Activated naive CD8-positive, alpha-beta T cell treated with anti-CD3 and anti-CD28 coated beads, Interleukin-2, amount 50 U/mL, for 16 hours (primary cell): ENCODE measurements around the gene MIGA1.
"Not testable (repeated sequence)": the region's sequence is repeated elsewhere in the genome, so short reads cannot be mapped to it uniquely, and the experiment has no call there.

ENCODE experiments used
- DNase-seq: peaks from one replicate; pipeline ENCODE4 v3.0.0-alpha.2; 2020; ENCODE audit warnings: low read depth, low spot score

MIGA1 gene, protein sequence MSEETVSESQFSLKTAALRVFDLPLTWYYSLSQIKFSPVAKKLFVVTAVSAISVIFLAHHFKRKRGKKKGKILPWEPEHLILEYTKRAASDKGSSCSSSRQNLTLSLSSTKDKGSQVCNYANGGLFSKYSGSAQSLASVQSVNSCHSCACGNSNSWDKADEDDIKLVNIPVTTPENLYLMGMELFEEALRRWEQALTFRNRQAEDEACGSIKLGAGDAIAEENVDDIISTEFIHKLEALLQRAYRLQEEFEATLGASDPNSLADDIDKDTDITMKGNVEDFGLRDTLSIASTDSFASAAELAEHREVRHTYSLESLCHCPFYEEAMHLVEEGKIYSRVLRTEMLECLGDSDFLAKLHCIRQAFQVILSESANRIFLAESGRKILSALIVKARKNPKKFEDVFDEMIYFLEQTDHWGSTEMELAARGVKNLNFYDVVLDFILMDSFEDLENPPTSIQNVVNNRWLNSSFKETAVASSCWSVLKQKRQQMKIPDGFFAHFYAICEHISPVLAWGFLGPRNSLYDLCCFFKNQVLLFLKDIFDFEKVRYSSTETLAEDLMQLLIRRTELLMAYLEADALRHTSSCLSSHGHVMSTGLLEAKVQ

DNA sequence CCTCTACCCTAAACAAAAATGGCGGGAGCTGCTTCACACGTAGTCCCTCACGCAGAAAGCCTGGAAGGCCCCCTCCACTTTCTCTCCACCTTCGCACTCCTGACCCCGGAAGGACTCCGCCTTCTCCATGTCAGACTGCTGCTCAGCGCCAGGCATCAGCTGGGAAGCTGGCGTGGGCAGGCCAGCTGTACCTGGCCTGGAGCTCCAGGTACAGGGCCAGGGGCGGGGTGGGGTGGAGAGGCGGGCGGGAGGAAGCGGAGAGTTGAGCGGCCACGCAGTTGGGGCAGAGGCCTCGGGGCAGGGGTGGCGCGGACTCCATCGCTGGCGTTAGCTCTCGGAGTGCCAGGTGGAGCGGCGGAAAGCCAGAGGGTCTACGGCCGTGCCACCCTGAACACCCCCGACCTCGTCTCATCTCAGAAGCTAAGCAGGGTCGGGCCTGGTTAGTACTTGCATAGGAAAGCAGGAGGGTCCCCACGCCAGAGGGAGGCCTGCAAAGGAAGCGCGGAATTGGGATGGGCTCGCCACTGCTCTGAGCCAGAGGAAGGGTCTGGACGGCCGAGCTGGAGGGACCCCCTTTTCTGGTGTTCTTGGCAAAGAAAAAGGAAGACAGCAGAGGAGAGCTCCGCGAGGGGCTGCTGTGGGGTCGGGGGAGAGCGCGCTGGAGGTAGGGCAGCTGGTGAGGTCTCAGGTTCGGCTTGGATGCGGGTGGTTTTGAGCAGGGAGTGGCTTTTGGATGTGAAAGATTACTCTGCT lies at the start of gene MIGA1:
MIGA1 (plus strand) TSS at position 121 of the 753 bp plus-strand sequence. CDS start 3,604 bp downstream, outside the sequence.
- DNase-seq: peak; percentile 59

DNA sequence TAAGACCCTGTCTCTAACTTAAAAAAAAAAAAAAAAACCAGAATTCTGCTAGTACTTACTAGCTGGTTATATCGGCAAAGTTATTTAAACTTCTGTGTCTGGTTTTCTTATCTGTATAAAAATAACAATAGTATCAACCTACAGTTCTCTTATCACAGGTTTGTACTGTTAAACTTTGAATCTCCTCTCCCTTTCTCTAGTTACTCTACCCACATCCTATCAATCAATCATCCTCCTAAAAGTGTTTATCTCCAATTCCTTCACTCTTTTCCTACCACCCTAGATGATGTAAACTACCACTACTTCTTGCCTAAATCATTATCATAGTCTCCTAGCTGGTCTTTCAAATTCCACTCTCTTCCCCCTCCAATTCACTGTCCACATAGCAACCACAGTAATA lies 47.4 kb upstream of the MIGA1 start:
- DNase-seq: no peak

DNA sequence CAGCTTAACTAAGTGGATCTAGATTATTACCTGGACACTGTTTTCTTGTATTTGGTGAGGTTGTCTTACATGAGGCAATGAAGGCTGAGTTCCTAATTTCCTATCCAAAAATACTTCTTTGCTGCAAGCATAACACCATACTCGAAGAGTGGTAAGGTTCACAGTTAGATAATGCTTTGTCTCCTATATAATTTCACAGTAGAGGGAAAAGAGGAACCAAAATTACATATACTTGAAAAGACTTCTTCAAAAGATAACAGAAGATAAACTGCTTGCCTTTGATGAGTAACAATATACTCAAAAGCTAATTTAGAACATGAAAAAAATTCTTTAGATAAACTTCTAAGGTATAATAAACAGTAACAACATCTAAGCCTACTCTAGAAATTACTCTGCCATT lies 40.2 kb upstream of the MIGA1 start:
- no peak for DNase-seq

DNA sequence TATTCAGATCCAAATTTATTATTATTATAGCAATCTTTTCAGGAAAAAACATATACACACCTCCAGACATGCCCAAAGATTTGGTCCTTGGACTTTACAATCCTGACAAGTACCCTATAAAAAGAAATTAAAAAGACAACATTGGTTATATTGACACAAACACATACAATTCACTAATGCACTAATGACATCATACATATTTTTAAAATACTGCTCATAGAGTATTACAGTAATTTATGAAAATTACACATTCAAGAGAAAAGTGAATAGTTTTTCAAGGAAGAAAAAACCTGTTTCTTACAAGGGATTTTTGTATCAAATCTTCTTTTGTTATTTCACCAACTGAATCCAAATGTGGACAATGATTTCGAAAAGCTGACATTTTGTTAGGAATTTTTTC lies 38.1 kb upstream of the MIGA1 start:
- no peak for DNase-seq

DNA sequence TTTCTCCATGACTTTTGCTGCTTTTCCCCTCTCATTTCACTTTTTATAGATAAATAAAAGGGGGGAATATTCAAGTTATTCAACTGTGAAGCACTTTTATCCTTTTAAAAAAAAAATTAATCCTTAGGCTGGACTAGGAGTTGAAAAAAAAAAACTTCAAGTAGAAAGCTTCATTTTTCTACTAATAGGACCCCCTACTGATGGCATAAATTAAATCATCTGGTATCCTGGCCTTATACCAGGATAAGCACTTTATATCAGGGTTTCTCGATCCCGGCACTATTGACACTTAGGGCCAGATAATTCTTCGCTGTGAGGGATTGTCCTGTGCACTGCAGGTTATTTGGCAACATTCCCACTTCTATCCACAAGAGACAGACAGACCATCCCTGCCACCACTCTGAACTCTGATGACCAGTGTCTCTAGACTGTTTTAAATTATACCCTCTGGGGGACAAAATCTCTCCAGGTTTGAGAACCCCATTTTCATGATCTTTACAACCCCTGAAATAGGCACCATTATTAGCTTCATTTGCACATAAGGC lies 37.4 kb upstream of the MIGA1 start:
- no peak for DNase-seq

DNA sequence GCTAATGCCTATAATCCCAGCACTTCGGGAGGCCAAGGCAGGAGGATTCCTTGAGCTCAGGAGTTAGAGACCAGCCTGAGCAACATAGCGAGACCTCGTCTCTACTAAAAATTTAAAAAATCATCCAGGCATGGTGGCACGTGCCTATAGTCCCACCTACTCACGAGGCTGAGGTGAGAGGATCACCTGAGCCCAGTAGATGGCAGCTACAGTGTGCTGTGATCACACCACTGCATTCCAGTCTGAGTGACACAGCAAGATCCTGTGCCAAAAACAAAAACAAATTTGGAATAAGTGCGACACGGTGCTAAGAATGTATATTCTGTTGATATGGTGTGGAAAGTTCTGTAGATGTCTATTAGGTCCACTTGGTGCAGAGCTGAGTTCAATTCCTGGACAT lies 34.9 kb upstream of the MIGA1 start:
- no peak for DNase-seq

DNA sequence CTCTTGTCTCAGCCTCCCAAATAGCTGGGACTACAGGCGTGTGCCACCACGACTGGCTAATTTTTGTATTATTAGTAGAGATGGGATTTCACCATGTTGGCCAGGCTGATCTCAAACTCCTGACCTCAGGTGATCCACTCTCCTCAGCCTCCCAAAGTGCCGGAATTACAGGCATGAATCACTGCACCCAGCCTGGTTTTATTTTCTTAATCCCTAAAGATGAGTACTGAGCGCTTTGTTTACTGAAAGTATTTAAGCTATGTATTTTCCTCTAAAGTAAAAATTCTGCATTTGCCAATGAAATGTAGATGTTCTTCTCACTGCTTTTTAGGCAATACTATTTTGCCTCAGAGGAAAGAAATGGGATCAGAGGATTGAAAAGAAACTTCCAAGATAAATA lies 30.0 kb upstream of the MIGA1 start:
- DNase-seq: not testable (repeated sequence)

DNA sequence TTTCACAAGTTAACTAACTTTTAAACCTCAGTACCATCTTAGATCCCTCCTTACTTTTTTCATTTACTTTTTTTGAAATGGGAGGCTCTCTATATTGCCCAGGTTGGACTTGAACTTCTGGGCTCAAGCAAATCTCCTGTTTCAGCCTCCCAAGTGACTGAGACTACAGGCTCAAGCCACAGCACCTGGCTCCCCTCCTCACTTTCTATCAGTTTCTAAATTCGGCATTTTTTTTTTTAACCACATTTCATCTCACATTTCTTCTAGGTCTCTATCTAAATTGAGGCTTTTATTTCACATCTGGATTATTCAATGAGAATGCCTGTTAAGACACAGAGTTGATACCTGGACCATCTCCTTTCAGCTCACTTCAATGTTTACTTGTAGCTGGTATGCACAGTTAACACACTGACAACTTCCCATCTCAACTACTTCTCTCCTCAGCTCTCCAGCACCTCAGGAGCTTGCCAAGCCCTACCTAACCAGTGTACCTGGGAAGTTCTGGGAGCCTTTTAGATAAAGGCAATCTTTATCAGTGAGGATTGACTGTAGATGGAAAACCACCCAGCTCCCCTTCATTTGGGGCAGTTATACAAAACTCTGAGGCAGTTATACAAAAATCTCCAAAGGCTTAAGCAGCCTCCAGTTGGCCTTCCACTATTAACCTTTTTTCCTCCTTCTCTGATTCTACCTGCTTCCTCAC lies 23.2 kb upstream of the MIGA1 start:
- DNase-seq: no peak

DNA sequence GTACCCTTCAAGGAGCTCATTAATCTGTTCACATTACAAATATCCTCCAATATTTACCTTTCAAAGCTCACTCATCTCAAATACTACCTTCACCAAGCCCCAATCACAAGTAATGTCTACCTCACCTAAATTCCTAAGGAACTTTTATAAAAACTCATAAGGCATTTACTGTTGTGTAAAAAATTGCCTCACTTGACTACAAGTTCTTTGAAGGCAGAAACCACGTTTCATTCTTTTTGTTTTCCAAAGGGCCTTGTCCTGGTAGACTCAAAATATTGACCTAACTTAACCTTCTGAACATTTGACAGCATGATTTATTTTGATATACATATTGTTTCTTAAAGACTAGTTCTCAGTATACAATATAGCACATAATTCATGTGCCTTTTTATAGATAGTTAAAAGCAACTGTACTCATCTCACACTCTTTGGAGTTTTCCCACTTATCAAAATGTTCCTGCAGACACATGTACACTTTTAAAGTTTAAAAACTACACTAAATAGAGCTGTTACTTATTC lies 22.3 kb upstream of the MIGA1 start:
- no peak for DNase-seq

DNA sequence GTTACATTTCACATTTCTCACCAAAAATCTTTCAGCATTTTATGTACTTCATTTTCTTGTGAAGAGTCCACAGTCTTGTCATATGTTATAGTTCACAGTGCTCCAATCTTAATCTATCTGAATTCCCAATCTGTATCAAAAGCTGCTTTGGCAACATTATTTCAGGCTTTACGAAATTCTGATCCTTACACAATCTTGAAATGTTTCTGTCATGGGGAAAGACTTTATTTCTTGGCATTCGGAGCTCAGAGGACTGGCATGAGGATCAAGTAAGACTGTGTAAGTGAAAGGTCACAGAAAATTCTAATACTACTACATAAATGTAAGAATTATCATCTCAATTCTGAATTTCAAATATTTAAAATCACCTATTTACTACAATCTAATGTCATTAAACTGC lies 21.8 kb upstream of the MIGA1 start:
- no peak for DNase-seq

DNA sequence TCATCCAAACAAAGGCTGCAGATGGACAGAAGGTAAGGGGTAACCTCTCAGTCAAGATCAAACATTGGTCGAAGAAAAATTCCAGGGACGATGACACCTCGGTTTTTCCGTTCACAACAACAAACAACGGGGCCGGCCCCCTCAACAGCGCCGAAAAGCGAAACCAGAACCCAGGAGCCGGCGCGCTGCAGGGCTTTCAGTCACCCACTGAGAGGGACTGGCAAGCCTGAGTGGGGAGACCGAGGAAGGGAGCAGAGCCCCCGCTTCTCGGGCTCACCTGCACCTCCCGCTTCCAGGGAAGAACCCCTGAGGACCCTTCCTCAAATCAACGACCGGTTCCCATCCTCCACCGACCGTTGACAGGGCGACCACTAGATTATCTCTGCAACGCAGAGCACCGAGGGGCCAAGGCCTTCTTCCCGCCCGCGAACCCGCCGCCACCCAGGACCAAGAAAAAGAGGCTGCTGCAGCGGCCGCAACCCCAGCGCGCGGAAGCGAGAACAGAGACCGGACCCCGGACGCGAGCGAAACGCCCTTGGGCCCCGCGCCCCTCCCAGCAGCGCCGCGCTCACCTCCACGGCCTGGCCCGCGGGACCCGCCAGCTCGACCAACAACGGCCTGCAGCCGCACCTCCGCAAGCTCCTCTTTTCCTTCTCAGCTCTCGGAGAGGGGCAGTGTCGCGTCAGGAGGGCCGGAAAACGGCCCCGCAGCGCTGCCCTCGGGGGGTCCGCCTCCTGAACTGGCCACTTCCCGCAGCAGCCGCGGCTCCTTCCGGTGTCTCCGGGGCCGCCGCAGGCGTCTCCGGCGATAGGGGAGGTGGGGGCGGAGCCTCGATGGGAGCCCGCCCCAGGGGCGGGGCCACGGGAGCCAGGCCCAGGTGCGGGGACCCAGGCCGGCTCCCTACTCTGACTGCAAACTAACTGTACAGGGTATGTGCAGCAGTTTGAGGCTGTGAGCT lies 20.1 kb upstream of the MIGA1 start, which contains the start of gene USP33:
USP33 (minus strand) TSS at position 782 of the 958 bp plus-strand sequence. CDS start 18,155 bp downstream, outside the sequence.
- DNase-seq: peak; percentile 85

DNA sequence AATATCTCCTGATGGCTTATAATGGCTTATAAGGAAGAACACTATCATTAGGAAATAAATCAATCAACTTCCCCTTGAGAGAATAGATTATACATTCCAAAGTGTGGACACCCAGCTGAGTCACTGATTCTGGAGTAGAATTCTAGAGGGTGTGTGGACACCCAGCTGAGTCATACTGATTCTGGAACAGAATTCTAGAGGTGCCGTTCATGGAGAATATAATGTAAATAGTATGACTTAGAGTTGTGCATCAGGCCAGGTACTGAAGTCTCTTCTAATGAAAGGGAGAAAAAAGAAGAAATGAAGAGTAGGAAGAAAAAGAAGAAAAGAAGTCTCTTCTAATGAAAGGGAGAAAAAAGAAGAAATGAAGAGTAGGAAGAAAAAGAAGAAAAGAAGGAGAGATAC lies 17.4 kb upstream of the MIGA1 start:
- DNase-seq: no peak

DNA sequence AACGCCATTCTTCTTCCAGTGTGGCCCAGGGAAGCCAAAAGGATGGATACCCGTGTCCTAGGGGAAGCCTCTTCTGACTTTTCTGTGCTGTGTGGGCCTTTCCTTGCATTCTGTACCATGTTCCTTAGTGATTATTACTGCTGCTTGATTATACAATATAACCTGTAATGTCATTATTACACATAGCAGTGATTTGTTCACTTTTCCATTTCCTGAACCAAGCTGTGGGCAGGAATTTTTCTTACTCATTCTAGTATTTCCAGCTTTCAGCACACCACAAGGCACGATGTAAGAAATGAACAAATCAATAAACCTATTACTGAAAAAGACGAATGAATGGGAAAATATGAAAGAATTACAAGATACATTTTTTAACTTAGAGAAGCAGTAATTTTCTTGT lies 11.4 kb upstream of the MIGA1 start:
- DNase-seq: no peak

DNA sequence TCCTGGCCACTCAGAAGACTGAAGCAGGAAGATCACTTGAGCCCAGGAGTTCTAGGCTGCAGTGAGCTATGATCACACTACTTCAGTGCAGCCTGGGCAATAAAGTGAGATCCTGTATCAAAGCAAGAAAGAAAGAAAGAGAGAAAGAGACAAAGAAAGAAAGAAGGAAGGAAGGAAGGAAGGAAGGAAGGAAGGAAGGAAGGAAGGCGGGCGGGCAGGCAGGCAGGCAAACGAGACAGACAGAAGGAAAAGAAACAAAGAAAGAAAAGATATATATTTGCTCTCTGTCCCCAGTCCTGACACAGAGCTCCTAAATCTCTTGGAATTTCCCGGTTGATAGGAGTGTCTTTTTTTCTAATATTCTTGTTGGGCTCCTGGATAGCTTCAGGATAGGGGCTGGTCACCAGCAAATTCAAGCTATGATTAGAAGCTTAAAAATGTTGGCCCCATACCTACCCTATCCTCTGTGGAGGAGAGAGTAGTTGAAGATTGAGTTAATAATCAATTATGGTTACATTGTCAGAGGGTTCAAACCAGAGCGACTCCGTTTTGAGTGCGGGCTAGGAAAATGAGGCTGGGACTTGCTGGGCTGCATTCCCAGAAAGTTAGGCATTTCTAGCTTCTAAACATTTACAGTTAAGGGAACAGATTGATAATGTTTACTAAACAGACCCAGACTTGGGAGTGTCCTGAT lies 3.3 kb upstream of the MIGA1 start:
- DNase-seq: no peak

DNA sequence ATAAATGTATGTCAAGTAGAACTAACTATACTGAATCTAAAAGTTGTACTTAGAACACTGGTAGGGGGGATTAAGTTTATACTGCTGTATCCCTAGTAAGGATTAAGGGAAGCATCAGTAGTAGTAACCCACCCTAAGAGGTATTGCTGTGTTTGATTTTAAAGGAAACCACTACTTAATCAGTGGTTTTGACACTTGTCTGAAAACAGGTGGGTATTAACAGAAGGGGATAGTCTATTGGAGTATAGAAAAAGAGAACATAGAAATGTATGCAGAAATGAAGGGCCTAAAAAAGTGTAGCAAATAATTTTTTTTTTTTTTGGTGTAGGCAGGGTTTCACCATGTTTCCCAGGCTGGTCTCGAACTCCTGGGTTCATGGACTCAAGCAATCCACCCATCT lies 2.2 kb downstream of the MIGA1 start:
- no peak for DNase-seq

DNA sequence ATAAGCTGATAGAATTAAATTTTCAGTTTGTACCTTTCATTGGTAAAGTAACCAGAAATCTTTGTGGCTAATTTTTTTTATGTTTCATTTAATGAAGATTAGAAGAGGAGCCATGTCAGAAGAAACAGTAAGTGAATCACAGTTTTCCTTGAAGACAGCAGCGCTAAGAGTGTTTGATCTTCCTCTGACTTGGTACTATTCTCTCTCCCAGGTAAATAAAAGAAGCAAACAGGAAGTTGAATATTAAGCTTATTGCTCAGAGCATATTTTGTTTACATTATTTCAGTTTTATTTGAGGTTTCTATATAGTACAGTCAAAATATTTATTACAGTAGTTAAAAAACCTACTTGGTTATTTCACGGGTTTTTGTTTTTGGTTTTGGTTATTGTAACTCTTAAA lies 3.7 kb downstream of the MIGA1 start:
- DNase-seq: no peak

DNA sequence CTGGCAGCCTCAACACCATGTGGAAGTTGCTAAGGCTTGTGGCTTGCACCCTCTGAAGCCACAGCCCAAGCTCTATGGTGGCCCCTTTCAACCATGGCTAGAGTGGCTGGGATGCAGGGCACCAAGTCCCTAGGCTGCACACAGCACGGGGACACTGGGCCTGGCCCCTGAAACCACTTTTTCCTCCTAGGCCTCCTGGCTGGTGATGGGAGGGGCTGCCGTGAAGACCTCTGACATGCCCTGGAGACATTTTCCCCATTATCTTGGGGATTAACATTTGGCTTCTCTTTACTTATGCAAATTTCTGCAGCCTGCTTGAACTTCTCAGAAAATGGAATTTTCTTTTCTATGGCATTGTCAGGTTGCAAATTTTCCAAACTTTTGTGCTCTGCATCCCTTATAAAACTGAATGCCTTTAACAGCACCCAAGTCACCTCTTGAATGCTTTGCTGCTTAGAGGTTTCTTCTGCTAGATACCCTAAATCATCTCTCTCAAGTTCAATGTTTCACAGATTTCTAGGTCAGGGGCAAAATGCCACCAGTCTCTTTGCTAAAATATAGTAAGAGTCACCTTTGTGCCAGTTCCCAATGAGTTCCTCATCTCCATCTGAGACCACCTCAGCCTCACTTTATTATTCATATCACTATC lies 6.8 kb downstream of the MIGA1 start:
- DNase-seq: not testable (repeated sequence)

DNA sequence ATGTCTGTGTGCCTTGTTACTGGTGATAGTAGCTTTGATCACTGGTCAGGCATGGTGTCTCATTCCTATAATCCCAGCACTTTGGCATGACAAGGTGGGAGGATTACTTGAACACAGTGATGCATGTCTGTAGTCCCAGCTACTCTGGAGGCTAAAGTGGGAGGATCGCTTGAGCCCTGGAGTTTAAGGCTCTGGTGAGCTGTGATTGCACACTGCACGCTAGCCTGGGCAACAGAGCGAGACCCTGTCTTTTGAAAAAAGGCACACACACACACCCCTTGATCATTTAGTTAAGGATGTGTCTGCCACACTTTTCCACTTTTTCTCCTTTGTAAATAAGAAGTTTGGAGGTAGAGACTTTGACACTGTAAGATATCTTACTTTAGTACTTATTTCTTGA lies 15.1 kb downstream of the MIGA1 start:
- DNase-seq: no peak
